ENCODE data around the gene COQ4. TPM values are rescaled to one million over a fixed set of nuclear protein-coding genes. Genes with fewer than 3 reads are reported as not detected.

Gene COQ4
- total RNA-seq, 1 donor from 2014 or later, result 51.0 TPM

DNA sequence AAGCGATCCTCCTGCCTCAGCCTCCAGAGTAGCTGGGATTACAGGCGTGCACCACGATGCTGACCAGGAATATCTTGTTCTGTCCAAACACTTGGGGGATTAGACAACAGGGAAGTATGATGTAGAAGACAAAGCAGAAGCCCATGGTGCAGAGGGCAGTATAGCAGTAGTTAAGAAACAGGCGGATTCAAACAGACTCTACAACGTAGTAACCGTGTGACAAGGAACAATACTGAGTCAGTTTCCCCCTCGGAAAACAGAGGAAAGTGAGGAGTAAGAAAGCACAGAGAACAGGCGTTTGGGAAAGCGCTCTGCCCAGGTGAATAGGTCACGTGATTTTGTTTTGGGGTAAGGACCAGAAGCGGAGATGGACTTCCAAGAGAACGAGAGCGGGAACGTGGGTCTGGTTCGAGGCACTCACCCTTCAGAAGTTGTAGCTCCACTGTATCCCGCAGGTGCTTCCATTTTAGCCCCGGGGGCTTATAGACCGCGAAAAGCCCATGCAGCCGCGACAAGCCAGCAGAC, 698 bp upstream of the COQ4 start:
- Mint-ChIP-seq H3K27me3 (ENCODE audit: low read depth) (peaks cover 2% of the 10 kb centered on the region), H3K36me3 (ENCODE audit: low read depth) (peaks cover 6% of the 10 kb centered on the region), H3K27ac (ENCODE audit: unreplicated experiment) (peak overlapping the region; percentile 46), H3K4me1 (peaks cover 26% of the 10 kb centered on the region), H3K9me3 (no peaks in the 10 kb centered on the region), H3K4me3 (peak overlapping the region; percentile 98)
- TF ChIP-seq, protein P1, sequence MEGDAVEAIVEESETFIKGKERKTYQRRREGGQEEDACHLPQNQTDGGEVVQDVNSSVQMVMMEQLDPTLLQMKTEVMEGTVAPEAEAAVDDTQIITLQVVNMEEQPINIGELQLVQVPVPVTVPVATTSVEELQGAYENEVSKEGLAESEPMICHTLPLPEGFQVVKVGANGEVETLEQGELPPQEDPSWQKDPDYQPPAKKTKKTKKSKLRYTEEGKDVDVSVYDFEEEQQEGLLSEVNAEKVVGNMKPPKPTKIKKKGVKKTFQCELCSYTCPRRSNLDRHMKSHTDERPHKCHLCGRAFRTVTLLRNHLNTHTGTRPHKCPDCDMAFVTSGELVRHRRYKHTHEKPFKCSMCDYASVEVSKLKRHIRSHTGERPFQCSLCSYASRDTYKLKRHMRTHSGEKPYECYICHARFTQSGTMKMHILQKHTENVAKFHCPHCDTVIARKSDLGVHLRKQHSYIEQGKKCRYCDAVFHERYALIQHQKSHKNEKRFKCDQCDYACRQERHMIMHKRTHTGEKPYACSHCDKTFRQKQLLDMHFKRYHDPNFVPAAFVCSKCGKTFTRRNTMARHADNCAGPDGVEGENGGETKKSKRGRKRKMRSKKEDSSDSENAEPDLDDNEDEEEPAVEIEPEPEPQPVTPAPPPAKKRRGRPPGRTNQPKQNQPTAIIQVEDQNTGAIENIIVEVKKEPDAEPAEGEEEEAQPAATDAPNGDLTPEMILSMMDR (conservative IDR thresholded peaks at IDR 0.05), result no peak
- DNase-seq (ENCODE audit: low read depth, low spot score), result no peak

DNA sequence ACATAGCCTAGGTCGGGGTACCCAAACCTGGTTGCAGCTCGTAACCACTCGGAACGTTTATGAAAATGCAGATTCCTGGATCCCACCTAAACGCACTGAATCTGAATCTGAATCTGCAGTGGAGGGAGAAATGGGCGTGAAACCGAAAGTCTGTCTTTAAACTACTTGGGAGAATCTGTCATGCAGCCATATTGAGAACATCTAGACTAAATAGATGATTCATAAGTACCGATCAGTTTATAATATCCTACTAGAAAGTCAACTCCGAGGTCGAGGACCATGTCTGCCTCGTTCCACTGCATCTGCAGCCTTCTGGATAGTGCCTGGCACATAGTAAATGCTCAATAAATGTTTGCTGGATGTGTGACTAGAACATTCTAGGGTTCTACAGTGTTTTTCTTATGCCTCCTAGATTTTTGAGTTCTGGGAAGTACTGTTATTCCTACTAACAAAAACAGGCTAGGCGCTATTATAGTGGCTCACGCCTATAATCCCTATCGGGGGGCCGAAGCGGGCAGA, 632 bp downstream of the COQ4 start:
- Mint-ChIP-seq H3K9me3 (no peaks in the 10 kb centered on the region), H3K27ac (ENCODE audit: unreplicated experiment) (peak overlapping the region; percentile 62)

DNA sequence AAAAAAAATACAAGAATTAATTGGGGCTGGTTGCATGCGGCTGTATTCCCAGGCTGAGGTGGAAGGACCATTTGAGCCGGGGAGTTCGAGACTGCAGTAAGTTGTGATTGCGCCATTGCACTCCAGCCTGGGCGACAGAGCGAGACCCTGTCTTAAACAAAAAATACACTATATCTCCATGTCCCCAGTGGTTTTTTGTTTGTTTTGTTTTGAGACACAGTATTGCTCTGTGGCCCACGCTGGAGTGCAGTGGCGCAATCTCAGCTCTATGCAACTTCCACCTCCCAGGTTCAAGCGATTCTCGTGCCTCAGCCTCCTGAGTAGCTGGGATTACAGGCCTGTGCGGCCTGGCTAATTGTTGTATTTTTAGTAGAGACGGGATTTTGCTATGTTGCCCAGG, 1.2 kb downstream of the COQ4 start:
- H3K36me3 Mint-ChIP-seq (ENCODE audit: low read depth), result peaks cover 2% of the 10 kb centered on the region
- H3K27ac Mint-ChIP-seq (ENCODE audit: unreplicated experiment), result no peak overlapping the region
- no peak for DNase-seq (ENCODE audit: low read depth, low spot score)
- H3K4me3 Mint-ChIP-seq, result peak overlapping the region; percentile 98
- H3K9me3 Mint-ChIP-seq, result no peaks in the 10 kb centered on the region
- TF ChIP-seq, protein P1 (conservative IDR thresholded peaks at IDR 0.05), result no peak
- peaks cover 2% of the 10 kb centered on the region for H3K27me3 Mint-ChIP-seq (ENCODE audit: low read depth)
- H3K4me1 Mint-ChIP-seq, result peaks cover 26% of the 10 kb centered on the region

More for the DNA sequence above, 632 bp downstream of the COQ4 start:
- no peak for DNase-seq (ENCODE audit: low read depth, low spot score)
- peaks cover 2% of the 10 kb centered on the region for H3K36me3 Mint-ChIP-seq (ENCODE audit: low read depth)
- TF ChIP-seq, protein P1 (conservative IDR thresholded peaks at IDR 0.05), result no peak
- peaks cover 26% of the 10 kb centered on the region for H3K4me1 Mint-ChIP-seq
- H3K27me3 Mint-ChIP-seq (ENCODE audit: low read depth), result peaks cover 2% of the 10 kb centered on the region
- H3K4me3 Mint-ChIP-seq, result peak overlapping the region; percentile 98

DNA sequence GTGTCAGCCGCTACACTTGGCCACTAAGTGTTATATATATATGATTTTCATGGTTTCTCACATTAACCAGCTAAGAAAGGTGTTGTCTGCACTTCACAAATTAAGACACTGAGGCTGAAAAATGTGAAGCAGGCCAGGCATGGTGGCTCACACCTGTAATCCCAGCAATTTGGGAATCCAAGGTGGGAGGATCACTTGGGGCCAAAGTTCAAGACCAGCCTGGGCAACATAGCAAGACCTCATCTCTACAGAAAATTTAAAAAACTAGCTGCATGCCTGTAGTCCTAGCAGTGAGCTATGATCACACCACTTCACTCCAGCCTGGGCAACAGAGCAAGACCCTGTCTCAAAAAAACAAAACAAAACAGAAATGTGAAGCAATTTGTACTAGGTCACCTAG, 1.8 kb downstream of the COQ4 start:
- Mint-ChIP-seq H3K9me3 (no peaks in the 10 kb centered on the region), H3K4me3 (peak overlapping the region; percentile 98), H3K27ac (ENCODE audit: unreplicated experiment) (peak overlapping the region; percentile 78), H3K27me3 (ENCODE audit: low read depth) (peaks cover 2% of the 10 kb centered on the region), H3K4me1 (peaks cover 26% of the 10 kb centered on the region), H3K36me3 (ENCODE audit: low read depth) (peaks cover 2% of the 10 kb centered on the region)
- TF ChIP-seq, protein P1 (conservative IDR thresholded peaks at IDR 0.05), result no peak
- DNase-seq (ENCODE audit: low read depth, low spot score), result no peak

DNA sequence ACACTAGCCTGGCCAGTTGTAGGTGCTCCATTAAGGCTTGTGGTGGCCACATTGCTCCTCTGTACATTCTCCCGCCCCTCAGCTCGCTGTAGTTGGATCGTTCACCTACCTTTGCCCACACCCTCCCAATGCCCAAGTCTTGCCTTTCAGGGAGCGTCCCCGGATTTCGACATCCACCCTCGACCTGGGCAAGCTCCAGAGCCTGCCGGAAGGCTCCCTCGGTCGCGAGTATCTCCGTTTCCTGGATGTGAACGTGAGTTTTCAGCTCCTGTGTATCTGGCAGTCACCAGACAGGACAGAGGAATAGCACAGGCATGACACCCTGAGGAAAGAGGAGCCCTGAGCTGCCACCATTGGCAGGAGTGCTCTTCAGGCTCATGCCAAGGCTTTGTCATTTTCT, 3.0 kb downstream of the COQ4 start:
- TF ChIP-seq, protein P1 (conservative IDR thresholded peaks at IDR 0.05), result no peak
- Mint-ChIP-seq H3K9me3 (no peaks in the 10 kb centered on the region), H3K27ac (ENCODE audit: unreplicated experiment) (no peak overlapping the region), H3K4me1 (peaks cover 26% of the 10 kb centered on the region), H3K4me3 (peak overlapping the region; percentile 98), H3K36me3 (ENCODE audit: low read depth) (peaks cover 2% of the 10 kb centered on the region), H3K27me3 (ENCODE audit: low read depth) (peaks cover 2% of the 10 kb centered on the region)
- no peak for DNase-seq (ENCODE audit: low read depth, low spot score)

Measured in neural crest cell (in vitro differentiated cells).